Loucy (cell line): Measurements from ENCODE around the gene SORCS2.

Experiments used
- H2AFZ ChIP-seq: fragments of 200-600 bp; sonication (generic); 2 replicates; pipeline ENCODE4 v1.6.0; 2016; ENCODE audit warnings: antibody characterized with exemption, mild to moderate bottlenecking, low read length, moderate library complexity
- H3F3A ChIP-seq: fragments of 200-600 bp; 2 replicates; pipeline ENCODE4 v1.6.0; 2016; ENCODE audit warnings: antibody characterized with exemption, low read depth, mild to moderate bottlenecking
- H3K27me3 ChIP-seq: fragments of 200-600 bp; sonication (generic); 2 replicates; pipeline ENCODE4 v1.6.1; 2014; ENCODE audit warnings: low read length, mild to moderate bottlenecking; ENCODE audit not compliant: insufficient read depth, poor library complexity, severe bottlenecking
- H3K36me3 ChIP-seq: fragments of 200-600 bp; sonication (generic); 2 replicates; pipeline ENCODE4 v1.6.1; 2016; ENCODE audit warnings: low read length; ENCODE audit not compliant: insufficient read depth
- H3K4me1 ChIP-seq: fragments of 200-600 bp; sonication (generic); 2 replicates; pipeline ENCODE4 v1.5.1; 2014; ENCODE audit warnings: low read length, mild to moderate bottlenecking; ENCODE audit not compliant: insufficient read depth, poor library complexity, severe bottlenecking
- H3K4me2 ChIP-seq: fragments of 200-600 bp; sonication (generic); 2 replicates; pipeline ENCODE4 v1.6.0; 2014; ENCODE audit warnings: antibody characterized with exemption, low read length, low read depth, mild to moderate bottlenecking; ENCODE audit not compliant: poor library complexity, severe bottlenecking
- H3K4me3 ChIP-seq: fragments of 200-600 bp; sonication (generic); 2 replicates; pipeline ENCODE4 v1.5.1; 2014; ENCODE audit warnings: low read length, mild to moderate bottlenecking, mixed read lengths; ENCODE audit not compliant: poor library complexity, severe bottlenecking
- H3K79me2 ChIP-seq: fragments of 200-600 bp; sonication (generic); 2 replicates; pipeline ENCODE4 v1.6.1; 2014; ENCODE audit warnings: low read length; ENCODE audit not compliant: insufficient read depth
- H3K9ac ChIP-seq: fragments of 200-600 bp; sonication (generic); 2 replicates; pipeline ENCODE4 v1.6.0; 2014; ENCODE audit warnings: mild to moderate bottlenecking, low read depth, low read length, moderate library complexity; ENCODE audit not compliant: poor library complexity, severe bottlenecking
- H3K9me2 ChIP-seq: fragments of 200-600 bp; sonication (generic); replicated peaks from 2 replicates; pipeline ENCODE4 v1.6.1; 2016; ENCODE audit warnings: low read depth, low read length, mixed read lengths
- H3K9me3 ChIP-seq: fragments of 200-600 bp; sonication (generic); 2 replicates; pipeline ENCODE4 v1.6.1; 2014; ENCODE audit warnings: mild to moderate bottlenecking, antibody characterized with exemption, low read length, low read depth; ENCODE audit not compliant: insufficient read depth
- H4K20me1 ChIP-seq: fragments of 200-600 bp; sonication (generic); 2 replicates; pipeline ENCODE4 v1.6.0; 2014; ENCODE audit warnings: antibody characterized with exemption, low read length, mild to moderate bottlenecking; ENCODE audit not compliant: insufficient read depth, poor library complexity, severe bottlenecking
- CTCF ChIP-seq: fragments of 200-600 bp; sonication (generic); conservative IDR thresholded peaks from 2 replicates; pipeline ENCODE4 v1.5.1; 2014; ENCODE audit warnings: mild to moderate bottlenecking, antibody characterized with exemption, low read length
- EZH2phosphoT487 ChIP-seq: fragments of 200-600 bp; IDR thresholded peaks from 2 replicates; pipeline ENCODE4 v1.6.1; 2018; ENCODE audit warnings: antibody characterized with exemption, mild to moderate bottlenecking, moderate library complexity, borderline replicate concordance

Gene SORCS2

GRCh38 chr4:7293703-7294102 is 101.4 kb downstream of the SORCS2 start:
- Histone ChIP-seq H3K9ac (no peak overlapping the region), H3K4me1 (no peaks in the 10 kb centered on the region), H4K20me1 (no peaks in the 10 kb centered on the region), H3K9me2 (no peaks in the 10 kb centered on the region), H3K27me3 (no peaks in the 10 kb centered on the region), H3K9me3 (peaks cover 6% of the 10 kb centered on the region; the same call in 1 of the 2 replicates), H3F3A (no peaks in the 10 kb centered on the region), H2AFZ (no peak overlapping the region), H3K4me2 (no peak overlapping the region), H3K4me3 (no peak overlapping the region), H3K36me3 (no peaks in the 10 kb centered on the region), H3K79me2 (no peaks in the 10 kb centered on the region)
- no peak for TF ChIP-seq EZH2phosphoT487

- no peak overlapping the region for H3K4me3 ChIP-seq
- no peaks in the 10 kb centered on the region for H3K9me2 ChIP-seq
- H3K4me1 ChIP-seq = no peaks in the 10 kb centered on the region
- no peak overlapping the region for H3K9ac ChIP-seq
- H2AFZ ChIP-seq = no peak overlapping the region
- H4K20me1 ChIP-seq = no peaks in the 10 kb centered on the region
- peaks cover 6% of the 10 kb centered on the region; the same call in 1 of the 2 replicates for H3K9me3 ChIP-seq
- no peaks in the 10 kb centered on the region for H3K79me2 ChIP-seq
- TF ChIP-seq CTCF = no peak
- TF ChIP-seq EZH2phosphoT487 = no peak
- H3K36me3 ChIP-seq = no peaks in the 10 kb centered on the region
- no peaks in the 10 kb centered on the region for H3K27me3 ChIP-seq
- H3K4me2 ChIP-seq = no peak overlapping the region
- H3F3A ChIP-seq = no peaks in the 10 kb centered on the region
Measured at GRCh38 chr4:7294176-7294756, 101.9 kb downstream of the SORCS2 start.

GRCh38 chr4:7295197-7295910 is 103.0 kb downstream of the SORCS2 start:
- Histone ChIP-seq H4K20me1 (no peaks in the 10 kb centered on the region), H3K4me1 (no peaks in the 10 kb centered on the region), H3K4me3 (no peak overlapping the region), H3K4me2 (no peak overlapping the region), H3K9ac (no peak overlapping the region), H3K79me2 (no peaks in the 10 kb centered on the region), H3K9me2 (no peaks in the 10 kb centered on the region), H3K36me3 (no peaks in the 10 kb centered on the region), H2AFZ (no peak overlapping the region), H3K27me3 (no peaks in the 10 kb centered on the region), H3K9me3 (peaks cover 6% of the 10 kb centered on the region; the same call in 1 of the 2 replicates), H3F3A (no peaks in the 10 kb centered on the region)
- no peak for TF ChIP-seq CTCF
- TF ChIP-seq EZH2phosphoT487 = no peak
